Stomach (tissue), 9 donors: ENCODE data around the gene OGN. TPM values are rescaled to one million over a fixed set of nuclear protein-coding genes. Genes with fewer than 3 reads are reported as not detected.

ENCODE experiments used
- DNase-seq, 2 donors: peaks; one replicate each; pipeline versions ENCODE4 v3.0.0 to v3.0.0-alpha.2; 2013 to 2019
- H3K27ac ChIP-seq, 5 donors: fragments of 200-600 bp in 4 of 5; sonication (generic) in 4 of 5; one replicate each; pipeline ENCODE4 v1.5.1; 2013 to 2019; ENCODE audit warnings: mild to moderate bottlenecking in 1 of 5, moderate library complexity in 1 of 5
- H3K27me3 ChIP-seq, 3 donors: fragments of 200-600 bp; sonication (generic); one replicate each; pipeline ENCODE4 v1.5.1; 2017 to 2019; ENCODE audit warnings: mixed run types in 1 of 3
- H3K36me3 ChIP-seq, 4 donors: fragments of 200-600 bp; sonication (generic); 1 replicate in 3 of 4; 2 replicates in 1 of 4; pipeline ENCODE4 v1.5.1; 2016 to 2019
- H3K4me1 ChIP-seq, 4 donors: fragments of 200-600 bp; sonication (generic); one replicate each; pipeline ENCODE4 v1.5.1; 2016 to 2019
- H3K4me3 ChIP-seq, 4 donors: fragments of 200-600 bp; sonication (generic) in 3 of 4; one replicate each; pipeline ENCODE4 v1.5.1; 2016 to 2019; ENCODE audit warnings: mild to moderate bottlenecking in 1 of 4
- H3K9me3 ChIP-seq, 4 donors: fragments of 200-600 bp; sonication (generic); one replicate each; pipeline ENCODE4 v1.5.1; 2016 to 2019
- CTCF ChIP-seq, 7 experiments: fragments of 450-650 bp in 4 of 7; fragments of 200-600 bp in 3 of 7; sonication (generic) in 3 of 7; IDR thresholded peaks; one replicate each; pipeline ENCODE4 v1.5.1; 2016 to 2019; ENCODE audit warnings: antibody characterized with exemption in 7 of 7, control low read depth in 2 of 7, mild to moderate bottlenecking in 1 of 7
- EP300 ChIP-seq: sonication (generic); formaldehyde crosslinking; IDR thresholded peaks from one replicate; pipeline ENCODE4 v1.6.1; 2017; ENCODE audit warnings: antibody characterized with exemption
- POLR2A ChIP-seq, 4 donors: fragments of 450-650 bp; IDR thresholded peaks; one replicate each; pipeline ENCODE4 v1.6.1; 2016; ENCODE audit warnings: antibody characterized with exemption in 4 of 4, control low read depth in 2 of 4, mild to moderate bottlenecking in 1 of 4, moderate library complexity in 1 of 4
- POLR2AphosphoS5 ChIP-seq, 3 donors: sonication (generic); formaldehyde crosslinking; IDR thresholded peaks; one replicate each; pipeline ENCODE4 v1.6.1; 2016; ENCODE audit warnings: antibody characterized with exemption in 3 of 3
- WGBS, 5 donors: extraction: QIAGEN DNeasy Blood & Tissue Kit in 3 of 5; methylation state at CpG; one replicate each; pipeline versions ENCODE4 v1.1.5 to v1.1.7; 2013 to 2018; 5-methylcytosine and 5-hydroxymethylcytosine counted together
- intact Hi-C: fragments of 100-400 bp; cut with DNase I; formaldehyde crosslinking; loops from one replicate; pipeline ENCODE4 v1.15.1; 2023; ENCODE audit warnings: low total_unique reads
- polyA plus RNA-seq, 3 donors: library from polyadenylated mRNA; stranded (reverse); fragments of 200-250 nt; gene quantifications; one replicate each; pipeline ENCODE4 v1.2.3, GENCODE V29; 2013
- total RNA-seq, 5 donors: library from RNA; depleted of rRNA; stranded (reverse); fragments of >200 nt; gene quantifications; one replicate each; pipeline versions ENCODE4 v1.1.0 to v1.2.3, GENCODE V29; 2014 to 2016
- donor health status: healthy with polysubstance abuse.
- donor health status: Bipolar disorder and iron deficiency.
- donor health status: healthy.

The OGN gene
- total and polyA plus RNA-seq, 8 donors: 0.87 to 138 (median 7.4) TPM

GRCh38 chr9:92395617-92396016, 8.8 kb downstream of the OGN start:
- no peak for DNase-seq
- H3K27ac ChIP-seq: no peak overlapping the region
- WGBS, 5 donors: 88 to 100% (median 94%) methylated on average over 1 of the region's 1 CpG
- no peak overlapping the region for H3K4me3 ChIP-seq
- H3K27me3 ChIP-seq: no peaks in the 10 kb centered on the region
- no peaks in the 10 kb centered on the region for H3K9me3 ChIP-seq
- intact Hi-C loops: no loop called here
- H3K36me3 ChIP-seq: no peaks in the 10 kb centered on the region
- TF ChIP-seq POLR2AphosphoS5 (IDR thresholded peaks at IDR 0.05) (no peak), EP300 (no peak), POLR2A (IDR thresholded peaks at IDR 0.05) (no peak), CTCF (IDR thresholded peaks at IDR 0.05) (no peak)
- H3K4me1 ChIP-seq: peaks cover 0 to 9% (median 2%) of the 10 kb centered on the region in 4 donors

- H3K27me3 ChIP-seq: no peaks in the 10 kb centered on the region
- H3K36me3 ChIP-seq: no peaks in the 10 kb centered on the region
- intact Hi-C loops: no loop called here
- TF ChIP-seq CTCF (IDR thresholded peaks at IDR 0.05) (no peak), POLR2A (IDR thresholded peaks at IDR 0.05) (no peak), POLR2AphosphoS5 (IDR thresholded peaks at IDR 0.05) (no peak), EP300 (no peak)
- no peak for DNase-seq
- no peaks in the 10 kb centered on the region for H3K9me3 ChIP-seq
- peaks cover 0 to 9% (median 2%) of the 10 kb centered on the region in 4 donors for H3K4me1 ChIP-seq
- peak overlapping the region in 2 of 5 donors; percentile 13 to 20 for H3K27ac ChIP-seq
- H3K4me3 ChIP-seq: no peak overlapping the region
- WGBS, 5 donors: 3 to 41% (median 23%) methylated on average over 1 of the region's 1 CpG
Observed at GRCh38 chr9:92393686-92394085, 10.7 kb downstream of the OGN start.

- Histone ChIP-seq H3K36me3 (no peaks in the 10 kb centered on the region), H3K4me3 (no peak overlapping the region), H3K4me1 (peaks cover 0 to 9% (median 2%) of the 10 kb centered on the region in 4 donors), H3K27ac (no peak overlapping the region), H3K27me3 (no peaks in the 10 kb centered on the region), H3K9me3 (no peaks in the 10 kb centered on the region)
- intact Hi-C loops: no loop called here
- TF ChIP-seq CTCF (IDR thresholded peaks at IDR 0.05) (no peak), POLR2A (IDR thresholded peaks at IDR 0.05) (no peak), POLR2AphosphoS5 (IDR thresholded peaks at IDR 0.05) (no peak), EP300 (no peak)
- no peak for DNase-seq
- WGBS, 5 donors: 86 to 97% (median 88%) methylated on average over 2 of the region's 2 CpGs
Observed at GRCh38 chr9:92392690-92393089, 11.7 kb downstream of the OGN start.

- no peak for DNase-seq
- TF ChIP-seq POLR2AphosphoS5 (IDR thresholded peaks at IDR 0.05) (no peak), CTCF (IDR thresholded peaks at IDR 0.05) (no peak), EP300 (no peak), POLR2A (IDR thresholded peaks at IDR 0.05) (no peak)
- H3K27ac ChIP-seq: peak overlapping the region in 1 of 5 donors; percentile 7
- H3K4me3 ChIP-seq: no peak overlapping the region
- no peaks in the 10 kb centered on the region for H3K36me3 ChIP-seq
- no peaks in the 10 kb centered on the region for H3K4me1 ChIP-seq
- intact Hi-C loops: no loop called here
- H3K9me3 ChIP-seq: no peaks in the 10 kb centered on the region
- H3K27me3 ChIP-seq: no peaks in the 10 kb centered on the region
- WGBS, 5 donors: 89 to 97% (median 94%) methylated on average over 4 of the region's 4 CpGs
Observed at GRCh38 chr9:92385953-92386352, 18.4 kb downstream of the OGN start.
